ENCODE results near the gene ITGB5.

DNA sequence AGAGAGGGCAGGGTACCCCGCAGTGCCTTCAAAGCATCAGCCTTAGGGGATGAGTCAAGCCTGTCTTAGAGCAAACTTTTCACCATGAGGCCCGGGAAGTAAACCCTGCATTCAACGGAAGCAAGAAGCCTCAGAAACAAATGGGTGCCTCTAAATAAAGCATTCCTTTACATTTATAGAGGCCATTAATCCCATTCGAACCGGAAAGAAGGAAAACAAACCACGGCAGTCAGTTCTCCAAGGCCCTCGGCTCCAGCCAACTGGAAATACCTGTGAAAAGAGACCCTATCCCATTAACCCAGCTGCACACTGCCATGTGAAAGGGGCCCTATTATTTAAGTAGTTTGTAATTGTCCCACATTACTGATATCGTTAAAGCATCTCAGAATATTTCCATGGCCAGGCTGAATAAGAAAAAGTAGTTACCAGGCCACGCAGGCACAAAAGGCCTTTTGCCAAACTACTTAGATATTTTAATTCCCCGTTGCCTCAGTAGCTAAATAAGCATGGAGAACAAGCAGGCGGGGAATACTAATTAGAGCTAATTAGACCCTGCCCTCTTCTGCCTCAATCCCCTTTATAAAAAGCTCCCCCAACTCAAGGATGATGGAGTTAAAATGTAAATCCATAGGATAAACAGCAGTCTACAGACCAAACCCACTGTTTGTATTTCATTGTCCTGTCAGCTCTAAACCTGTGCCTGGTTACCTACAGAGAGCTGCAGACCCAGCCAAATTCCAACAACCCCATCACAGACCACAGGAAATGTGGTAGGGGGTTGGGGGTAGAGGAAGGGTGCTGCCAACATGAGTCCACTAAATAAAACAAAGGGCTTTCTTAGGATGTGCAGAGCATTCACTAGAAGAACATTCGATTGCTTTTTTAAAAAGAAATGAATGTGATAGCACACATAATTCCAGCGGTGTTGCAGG, 4.1 kb downstream of the ITGB5 start:
- TF ChIP-seq, protein P1, sequence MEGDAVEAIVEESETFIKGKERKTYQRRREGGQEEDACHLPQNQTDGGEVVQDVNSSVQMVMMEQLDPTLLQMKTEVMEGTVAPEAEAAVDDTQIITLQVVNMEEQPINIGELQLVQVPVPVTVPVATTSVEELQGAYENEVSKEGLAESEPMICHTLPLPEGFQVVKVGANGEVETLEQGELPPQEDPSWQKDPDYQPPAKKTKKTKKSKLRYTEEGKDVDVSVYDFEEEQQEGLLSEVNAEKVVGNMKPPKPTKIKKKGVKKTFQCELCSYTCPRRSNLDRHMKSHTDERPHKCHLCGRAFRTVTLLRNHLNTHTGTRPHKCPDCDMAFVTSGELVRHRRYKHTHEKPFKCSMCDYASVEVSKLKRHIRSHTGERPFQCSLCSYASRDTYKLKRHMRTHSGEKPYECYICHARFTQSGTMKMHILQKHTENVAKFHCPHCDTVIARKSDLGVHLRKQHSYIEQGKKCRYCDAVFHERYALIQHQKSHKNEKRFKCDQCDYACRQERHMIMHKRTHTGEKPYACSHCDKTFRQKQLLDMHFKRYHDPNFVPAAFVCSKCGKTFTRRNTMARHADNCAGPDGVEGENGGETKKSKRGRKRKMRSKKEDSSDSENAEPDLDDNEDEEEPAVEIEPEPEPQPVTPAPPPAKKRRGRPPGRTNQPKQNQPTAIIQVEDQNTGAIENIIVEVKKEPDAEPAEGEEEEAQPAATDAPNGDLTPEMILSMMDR (IDR thresholded peaks at IDR 0.05; ENCODE audit: low read depth, low read length) = no peak
- no peak for TF ChIP-seq EZH2phosphoT487 (IDR thresholded peaks at IDR 0.05; ENCODE audit: low read depth)
